Sigmoid colon (tissue), 4 donors: ENCODE measurements around the gene EHD2.

Experiments used
- CTCF ChIP-seq, 4 experiments: fragments of 450-650 bp in 3 of 4; fragments of 200-600 bp in 1 of 4; IDR thresholded peaks; one replicate each; pipeline ENCODE4 v1.5.1; 2016 to 2019; ENCODE audit warnings: antibody characterized with exemption in 4 of 4, mild to moderate bottlenecking in 3 of 4, moderate library complexity in 2 of 4
- POLR2A ChIP-seq, 2 donors: fragments of 450-650 bp; IDR thresholded peaks; one replicate each; pipeline ENCODE4 v1.6.1; 2016; ENCODE audit warnings: antibody characterized with exemption in 2 of 2, mild to moderate bottlenecking in 2 of 2, moderate library complexity in 2 of 2
- POLR2AphosphoS5 ChIP-seq, 4 donors: sonication (generic); formaldehyde crosslinking; IDR thresholded peaks; one replicate each; pipeline ENCODE4 v1.6.1; 2017; ENCODE audit warnings: antibody characterized with exemption in 4 of 4

GRCh38 chr19:47730910-47731309, 17.7 kb downstream of the EHD2 start:
- TF ChIP-seq CTCF (IDR thresholded peaks at IDR 0.05) (no peak), POLR2A (IDR thresholded peaks at IDR 0.05) (no peak), POLR2AphosphoS5 (IDR thresholded peaks at IDR 0.05) (no peak)
